KMS-11 (cell line): ENCODE measurements around the gene CTRB1.
"Not testable (repeated sequence)": the region's sequence is repeated elsewhere in the genome, so short reads cannot be mapped to it uniquely, and the experiment has no call there.

ENCODE experiments used
- H2AFZ ChIP-seq: fragments of 200-600 bp; sonication (generic); 2 replicates; pipeline ENCODE4 v1.6.1; 2016; ENCODE audit warnings: antibody characterized with exemption, mixed run types, low read depth
- H3K27ac ChIP-seq: fragments of 200-600 bp; sonication (generic); 2 replicates; pipeline ENCODE4 v1.6.1; 2016; ENCODE audit warnings: mild to moderate bottlenecking, mixed run types
- H3K27me3 ChIP-seq: fragments of 200-600 bp; sonication (generic); 2 replicates; pipeline ENCODE4 v1.6.1; 2017; ENCODE audit warnings: mild to moderate bottlenecking, low read depth, mixed run types, moderate library complexity; ENCODE audit not compliant: insufficient read depth
- H3K36me3 ChIP-seq: fragments of 200-600 bp; sonication (generic); 2 replicates; pipeline ENCODE4 v1.6.1; 2017; ENCODE audit warnings: mild to moderate bottlenecking, mixed run types; ENCODE audit not compliant: insufficient read depth
- H3K4me1 ChIP-seq: fragments of 200-600 bp; sonication (generic); 2 replicates; pipeline ENCODE4 v1.6.1; 2016; ENCODE audit warnings: mild to moderate bottlenecking, low read depth, mixed run types; ENCODE audit not compliant: poor library complexity, severe bottlenecking
- H3K4me2 ChIP-seq: fragments of 200-600 bp; sonication (generic); 2 replicates; pipeline ENCODE4 v1.7.0; 2016; ENCODE audit warnings: mild to moderate bottlenecking, mixed run types
- H3K4me3 ChIP-seq: fragments of 200-600 bp; sonication (generic); IDR thresholded peaks from 2 replicates; pipeline ENCODE4 v1.6.1; 2017; ENCODE audit warnings: low read depth, low read length, mixed read lengths; ENCODE audit not compliant: insufficient read depth
- H3K79me2 ChIP-seq: fragments of 200-600 bp; sonication (generic); 2 replicates; pipeline ENCODE4 v1.6.1; 2016; ENCODE audit warnings: low read depth, mixed run types; ENCODE audit not compliant: insufficient read depth
- H3K9ac ChIP-seq: fragments of 200-600 bp; sonication (generic); 2 replicates; pipeline ENCODE4 v1.6.1; 2016; ENCODE audit warnings: mild to moderate bottlenecking, mixed run types
- H4K20me1 ChIP-seq: fragments of 200-600 bp; sonication (generic); 2 replicates; pipeline ENCODE4 v1.6.1; 2016; ENCODE audit warnings: mild to moderate bottlenecking, mixed run types; ENCODE audit not compliant: insufficient read depth
- CTCF ChIP-seq: fragments of 200-600 bp; sonication (generic); conservative IDR thresholded peaks from 2 replicates; pipeline ENCODE4 v1.6.1; 2017; ENCODE audit warnings: low read depth, mild to moderate bottlenecking, antibody characterized with exemption, low read length, moderate library complexity, mixed read lengths

The CTRB1 gene

GRCh38 chr16:75222271-75222783 lies 3.5 kb downstream of the CTRB1 start:
- H3K36me3 ChIP-seq: no peaks in the 10 kb centered on the region
- no peak overlapping the region for H3K4me3 ChIP-seq
- no peaks in the 10 kb centered on the region for H4K20me1 ChIP-seq
- no peak overlapping the region for H3K4me2 ChIP-seq
- no peak for TF ChIP-seq CTCF
- no peak overlapping the region for H3K27ac ChIP-seq
- no peak overlapping the region for H2AFZ ChIP-seq
- no peaks in the 10 kb centered on the region for H3K79me2 ChIP-seq
- no peaks in the 10 kb centered on the region for H3K27me3 ChIP-seq
- H3K4me1 ChIP-seq: peaks cover 6% of the 10 kb centered on the region
- H3K9ac ChIP-seq: no peak overlapping the region

GRCh38 chr16:75223129-75223528 lies 4.3 kb downstream of the CTRB1 start:
- not testable (repeated sequence) for H3K9ac ChIP-seq, H2AFZ ChIP-seq, H4K20me1 ChIP-seq, H3K4me2 ChIP-seq, H3K27ac ChIP-seq, H3K4me1 ChIP-seq, H3K27me3 ChIP-seq, H3K79me2 ChIP-seq, H3K4me3 ChIP-seq, H3K36me3 ChIP-seq

GRCh38 chr16:75224306-75225082 lies 5.7 kb downstream of the CTRB1 start:
- Histone ChIP-seq H3K9ac (no peak overlapping the region), H3K27me3 (no peaks in the 10 kb centered on the region), H4K20me1 (no peaks in the 10 kb centered on the region), H2AFZ (no peak overlapping the region), H3K4me3 (no peak overlapping the region), H3K79me2 (no peaks in the 10 kb centered on the region), H3K4me2 (no peak overlapping the region), H3K27ac (no peak overlapping the region), H3K36me3 (no peaks in the 10 kb centered on the region), H3K4me1 (peaks cover 5% of the 10 kb centered on the region)
- TF ChIP-seq CTCF: no peak

- no peaks in the 10 kb centered on the region for H3K4me1 ChIP-seq
- no peak overlapping the region for H3K4me3 ChIP-seq
- no peak overlapping the region for H3K4me2 ChIP-seq
- no peak overlapping the region for H3K27ac ChIP-seq
- H3K27me3 ChIP-seq: no peaks in the 10 kb centered on the region
- no peaks in the 10 kb centered on the region for H3K36me3 ChIP-seq
- no peak for TF ChIP-seq CTCF
- no peaks in the 10 kb centered on the region for H4K20me1 ChIP-seq
- no peaks in the 10 kb centered on the region for H3K79me2 ChIP-seq
- no peak overlapping the region for H2AFZ ChIP-seq
- H3K9ac ChIP-seq: no peak overlapping the region
These were observed 6.3 kb downstream of the CTRB1 start for GRCh38 chr16:75225092-75225491.

GRCh38 chr16:75225678-75226515 lies 7.1 kb downstream of the CTRB1 start:
- no peaks in the 10 kb centered on the region for H3K36me3 ChIP-seq
- H2AFZ ChIP-seq: no peak overlapping the region
- H3K4me2 ChIP-seq: no peak overlapping the region
- H3K27me3 ChIP-seq: no peaks in the 10 kb centered on the region
- H3K9ac ChIP-seq: no peak overlapping the region
- no peaks in the 10 kb centered on the region for H3K79me2 ChIP-seq
- TF ChIP-seq CTCF: no peak
- no peaks in the 10 kb centered on the region for H3K4me1 ChIP-seq
- H4K20me1 ChIP-seq: no peaks in the 10 kb centered on the region
- H3K4me3 ChIP-seq: no peak overlapping the region
- no peak overlapping the region for H3K27ac ChIP-seq
